HEK293 (cell line): Measurements from ENCODE around the gene GPR180.

Source experiments
- CTCF ChIA-PET: fragments of 350-600 bp; formaldehyde crosslinking; extraction: SDS; loops from one replicate; lab custom pipeline; 2021; ENCODE audit warnings: antibody characterized with exemption; lab: Yijun Ruan, JAX
- POLR2A ChIA-PET: fragments of 300-600 bp; formaldehyde crosslinking; extraction: SDS; loops from one replicate; lab custom pipeline; 2020; ENCODE audit warnings: antibody characterized with exemption, inconsistent platforms; lab: Yijun Ruan, JAX
- H3K27ac ChIP-seq: fragments of 200-500 bp; sonication (Bioruptor generic); 2 replicates; pipeline ENCODE4 v1.5.1; 2014; ENCODE audit warnings: low read depth, low read length, control low read depth, inconsistent platforms; ENCODE audit errors: extremely low read depth
- H3K36me3 ChIP-seq, 2 experiments: fragments of 200-500 bp in 1 of 2; sonication (Bioruptor generic) in 1 of 2; 1 replicate in 1 of 2; 2 replicates in 1 of 2; pipeline ENCODE4 v1.5.1; 2014 to 2017; ENCODE audit warnings: inconsistent platforms in 2 of 2, low read length in 2 of 2; ENCODE audit not compliant: control insufficient read depth in 2 of 2, insufficient read depth in 1 of 2
- H3K4me1 ChIP-seq: fragments of 200-500 bp; sonication (Bioruptor generic); 2 replicates; pipeline ENCODE4 v1.5.1; 2014; ENCODE audit warnings: mild to moderate bottlenecking, low read length, inconsistent platforms; ENCODE audit not compliant: control insufficient read depth, insufficient read depth
- H3K4me3 ChIP-seq: 2 replicates; pipeline ENCODE4 v1.5.1; 2011; ENCODE audit warnings: low read depth, mild to moderate bottlenecking, control low read depth, low read length, moderate library complexity
- H3K9me3 ChIP-seq: fragments of 200-500 bp; sonication (Bioruptor generic); 2 replicates; pipeline ENCODE4 v1.5.1; 2014; ENCODE audit warnings: low read depth, low read length, inconsistent platforms; ENCODE audit not compliant: control insufficient read depth, insufficient read depth
- MEIS1 ChIP-seq: sonication (generic); formaldehyde crosslinking; IDR thresholded peaks from 2 replicates; pipeline ENCODE4 v1.8.1; 2022; ENCODE audit warnings: missing genetic modification reagents, mild to moderate bottlenecking, borderline replicate concordance
- MYNN ChIP-seq: fragments of 450-650 bp; formaldehyde crosslinking; IDR thresholded peaks from 2 replicates; pipeline ENCODE4 v1.5.1; 2016; ENCODE audit warnings: missing biosample characterization, missing genetic modification characterization, borderline replicate concordance
- WT1 ChIP-seq: fragments of 450-650 bp; formaldehyde crosslinking; IDR thresholded peaks from 2 replicates; pipeline ENCODE4 v1.5.1; 2016; ENCODE audit warnings: missing biosample characterization, missing genetic modification characterization
- ZBTB20 ChIP-seq: fragments of 450-650 bp; formaldehyde crosslinking; IDR thresholded peaks from 2 replicates; pipeline ENCODE4 v1.5.1; 2016; ENCODE audit warnings: missing biosample characterization, missing genetic modification characterization
- ZBTB21 ChIP-seq: fragments of 450-650 bp; formaldehyde crosslinking; IDR thresholded peaks from 2 replicates; pipeline ENCODE4 v1.5.1; 2017; ENCODE audit warnings: missing biosample characterization, missing genetic modification characterization
- ZBTB49 ChIP-seq: fragments of 450-650 bp; formaldehyde crosslinking; IDR thresholded peaks from 2 replicates; pipeline ENCODE4 v1.5.1; 2016; ENCODE audit warnings: missing biosample characterization, missing genetic modification characterization, low read depth
- ZNF175 ChIP-seq: fragments of 450-650 bp; formaldehyde crosslinking; IDR thresholded peaks from 2 replicates; pipeline ENCODE4 v1.5.1; 2016; ENCODE audit warnings: missing biosample characterization, missing genetic modification characterization
- ZNF211 ChIP-seq: fragments of 450-650 bp; formaldehyde crosslinking; IDR thresholded peaks from 2 replicates; pipeline ENCODE4 v1.5.1; 2016; ENCODE audit warnings: low read depth, missing biosample characterization, missing genetic modification characterization
- ZNF24 ChIP-seq: fragments of 450-650 bp; formaldehyde crosslinking; IDR thresholded peaks from 2 replicates; pipeline ENCODE4 v1.5.1; 2016; ENCODE audit warnings: missing biosample characterization, missing genetic modification characterization
- ZNF248 ChIP-seq: fragments of 450-650 bp; formaldehyde crosslinking; IDR thresholded peaks from 2 replicates; pipeline ENCODE4 v1.5.1; 2017; ENCODE audit warnings: missing biosample characterization, missing genetic modification characterization
- ZNF274 ChIP-seq, 2 experiments: fragments of 200-500 bp in 1 of 2; fragments of 450-650 bp in 1 of 2; sonication (Bioruptor generic) in 1 of 2; formaldehyde crosslinking in 1 of 2; IDR thresholded peaks; 2 replicates each; pipeline versions ENCODE4 v1.5.1 to v1.6.1; 2014 to 2016; ENCODE audit warnings: borderline replicate concordance in 1 of 2, inconsistent platforms in 1 of 2, low read length in 1 of 2, missing biosample characterization in 1 of 2, missing genetic modification characterization in 1 of 2
- ZNF280C ChIP-seq: fragments of 450-650 bp; formaldehyde crosslinking; IDR thresholded peaks from 2 replicates; pipeline ENCODE4 v1.5.1; 2016; ENCODE audit warnings: missing biosample characterization, missing genetic modification characterization
- ZNF341 ChIP-seq: fragments of 450-650 bp; formaldehyde crosslinking; IDR thresholded peaks from 2 replicates; pipeline ENCODE4; 2016; ENCODE audit warnings: low read depth, missing biosample characterization, missing genetic modification characterization
- ZNF529 ChIP-seq: fragments of 450-650 bp; formaldehyde crosslinking; IDR thresholded peaks from 2 replicates; pipeline ENCODE4 v1.5.1; 2017; ENCODE audit warnings: missing genetic modification characterization, missing biosample characterization; ENCODE audit not compliant: insufficient replicate concordance
- ZNF555 ChIP-seq: fragments of 450-650 bp; formaldehyde crosslinking; conservative IDR thresholded peaks from 2 replicates; pipeline ENCODE4 v1.5.1; 2017; ENCODE audit warnings: missing biosample characterization, mild to moderate bottlenecking, missing genetic modification characterization, inconsistent platforms
- ZNF701 ChIP-seq: fragments of 450-650 bp; formaldehyde crosslinking; IDR thresholded peaks from 2 replicates; pipeline ENCODE4 v1.5.1; 2016; ENCODE audit warnings: missing biosample characterization, missing genetic modification characterization
- ZNF704 ChIP-seq: fragments of 450-650 bp; formaldehyde crosslinking; IDR thresholded peaks from 2 replicates; pipeline ENCODE4 v1.5.1; 2016; ENCODE audit warnings: missing biosample characterization, missing genetic modification characterization
- ZNF76 ChIP-seq: fragments of 450-650 bp; formaldehyde crosslinking; IDR thresholded peaks from 2 replicates; pipeline ENCODE4; 2016; ENCODE audit warnings: low read depth, missing biosample characterization, missing genetic modification characterization, borderline replicate concordance
- ZSCAN30 ChIP-seq: fragments of 450-650 bp; IDR thresholded peaks from 2 replicates; pipeline ENCODE4 v1.5.1; 2018; ENCODE audit warnings: missing biosample characterization, mild to moderate bottlenecking, missing genetic modification characterization, moderate library complexity
- TF ChIP-seq, protein P1 (sequence below): fragments of 450-650 bp; formaldehyde crosslinking; IDR thresholded peaks from 2 replicates; pipeline ENCODE4 v1.5.1; 2016; ENCODE audit warnings: missing biosample characterization, missing genetic modification characterization
- TF ChIP-seq, protein P2 (sequence below): fragments of 450-650 bp; formaldehyde crosslinking; IDR thresholded peaks from 2 replicates; pipeline ENCODE4 v1.5.1; 2016; ENCODE audit warnings: missing biosample characterization, missing genetic modification characterization

Gene GPR180

DNA sequence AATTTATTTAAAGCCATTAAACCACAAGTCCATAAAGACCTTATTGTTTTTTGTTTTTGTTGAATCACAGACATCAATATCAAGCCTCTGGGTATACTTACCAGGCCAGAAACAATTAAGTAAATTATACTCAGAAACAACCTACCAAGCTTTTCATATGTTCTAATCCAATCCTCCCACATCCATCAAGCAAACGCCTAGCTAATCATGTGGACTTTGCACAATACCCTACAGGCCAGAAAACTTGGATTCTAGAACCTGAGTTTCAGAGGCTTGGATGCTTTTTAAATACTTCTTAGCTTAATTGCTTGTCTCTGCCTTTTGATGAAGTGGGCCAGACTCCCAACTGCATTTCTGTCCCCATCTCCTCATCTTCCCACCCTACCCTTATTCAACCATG is 45.6 kb upstream of the GPR180 start:
- POLR2A ChIA-PET, result interaction anchor here (1.0 kb wide), 1 partner anchor 40 kb away, joined by 7 read pairs; the partner anchor contains the start of gene TGDS
- no peak for TF ChIP-seq ZNF76 (tag by site-specific recombination)
- TF ChIP-seq ZNF248, result no peak
- no peak for TF ChIP-seq ZBTB49
- no peak for TF ChIP-seq ZNF341
- H3K4me1 ChIP-seq, result no peaks in the 10 kb centered on the region
- CTCF ChIA-PET, result interaction anchor here (0.6 kb wide), 1 partner anchor 80 kb away, joined by 3 read pairs; no protein-coding TSS in a partner anchor
- no peaks in the 10 kb centered on the region for H3K9me3 ChIP-seq
- no peak overlapping the region for H3K4me3 ChIP-seq
- H3K36me3 ChIP-seq, result no peaks in the 10 kb centered on the region
- H3K27ac ChIP-seq, result no peak overlapping the region

GRCh38 chr13:94556621-94557020 is 45.0 kb upstream of the GPR180 start:
- H3K27ac ChIP-seq, result no peak overlapping the region
- H3K36me3 ChIP-seq, result no peaks in the 10 kb centered on the region
- ChIA-PET CTCF (interaction anchor here (0.6 kb wide), 1 partner anchor 29 kb away, joined by 6 read pairs; no protein-coding TSS in a partner anchor), POLR2A (interaction anchor here (1.0 kb wide), 1 partner anchor 40 kb away, joined by 7 read pairs; the partner anchor contains the start of gene TGDS)
- H3K4me1 ChIP-seq, result no peaks in the 10 kb centered on the region
- H3K9me3 ChIP-seq, result no peaks in the 10 kb centered on the region
- TF ChIP-seq ZBTB21 (tag by site-specific recombination) (no peak), ZNF701 (tag by site-specific recombination) (no peak), MEIS1 (CRISPR knock-in tag) (no peak), ZSCAN30 (no peak), ZNF175 (tag by site-specific recombination) (no peak), WT1 (no peak), ZNF274 (IDR thresholded peaks at IDR 0.05; ENCODE audit: low read length) (no peak), ZNF274 (tag by site-specific recombination; IDR thresholded peaks at IDR 0.05; ENCODE audit: borderline replicate concordance) (no peak), ZNF248 (no peak)
- TF ChIP-seq, protein P1, sequence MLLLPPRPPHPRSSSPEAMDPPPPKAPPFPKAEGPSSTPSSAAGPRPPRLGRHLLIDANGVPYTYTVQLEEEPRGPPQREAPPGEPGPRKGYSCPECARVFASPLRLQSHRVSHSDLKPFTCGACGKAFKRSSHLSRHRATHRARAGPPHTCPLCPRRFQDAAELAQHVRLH, result no peak
- TF ChIP-seq, all 188 proteins: peak for 0
- no peak overlapping the region for H3K4me3 ChIP-seq

GRCh38 chr13:94557684-94558235 is 43.9 kb upstream of the GPR180 start:
- Histone ChIP-seq H3K4me1 (no peaks in the 10 kb centered on the region), H3K9me3 (no peaks in the 10 kb centered on the region), H3K27ac (no peak overlapping the region), H3K36me3 (peaks cover 0 to under 1% of the 10 kb centered on the region in 2 experiments; a peak in 1 of 3 replicates), H3K4me3 (no peak overlapping the region)
- CTCF ChIA-PET, result no interaction called here
- POLR2A ChIA-PET, result no interaction called here
- TF ChIP-seq ZNF211 (tag by site-specific recombination) (no peak), ZNF280C (no peak), ZNF704 (no peak), ZNF555 (no peak), ZBTB20 (tag by site-specific recombination) (no peak), ZNF529 (tag by site-specific recombination) (no peak), MYNN (tag by site-specific recombination) (no peak), ZNF24 (tag by site-specific recombination) (no peak)
- TF ChIP-seq, protein P2, sequence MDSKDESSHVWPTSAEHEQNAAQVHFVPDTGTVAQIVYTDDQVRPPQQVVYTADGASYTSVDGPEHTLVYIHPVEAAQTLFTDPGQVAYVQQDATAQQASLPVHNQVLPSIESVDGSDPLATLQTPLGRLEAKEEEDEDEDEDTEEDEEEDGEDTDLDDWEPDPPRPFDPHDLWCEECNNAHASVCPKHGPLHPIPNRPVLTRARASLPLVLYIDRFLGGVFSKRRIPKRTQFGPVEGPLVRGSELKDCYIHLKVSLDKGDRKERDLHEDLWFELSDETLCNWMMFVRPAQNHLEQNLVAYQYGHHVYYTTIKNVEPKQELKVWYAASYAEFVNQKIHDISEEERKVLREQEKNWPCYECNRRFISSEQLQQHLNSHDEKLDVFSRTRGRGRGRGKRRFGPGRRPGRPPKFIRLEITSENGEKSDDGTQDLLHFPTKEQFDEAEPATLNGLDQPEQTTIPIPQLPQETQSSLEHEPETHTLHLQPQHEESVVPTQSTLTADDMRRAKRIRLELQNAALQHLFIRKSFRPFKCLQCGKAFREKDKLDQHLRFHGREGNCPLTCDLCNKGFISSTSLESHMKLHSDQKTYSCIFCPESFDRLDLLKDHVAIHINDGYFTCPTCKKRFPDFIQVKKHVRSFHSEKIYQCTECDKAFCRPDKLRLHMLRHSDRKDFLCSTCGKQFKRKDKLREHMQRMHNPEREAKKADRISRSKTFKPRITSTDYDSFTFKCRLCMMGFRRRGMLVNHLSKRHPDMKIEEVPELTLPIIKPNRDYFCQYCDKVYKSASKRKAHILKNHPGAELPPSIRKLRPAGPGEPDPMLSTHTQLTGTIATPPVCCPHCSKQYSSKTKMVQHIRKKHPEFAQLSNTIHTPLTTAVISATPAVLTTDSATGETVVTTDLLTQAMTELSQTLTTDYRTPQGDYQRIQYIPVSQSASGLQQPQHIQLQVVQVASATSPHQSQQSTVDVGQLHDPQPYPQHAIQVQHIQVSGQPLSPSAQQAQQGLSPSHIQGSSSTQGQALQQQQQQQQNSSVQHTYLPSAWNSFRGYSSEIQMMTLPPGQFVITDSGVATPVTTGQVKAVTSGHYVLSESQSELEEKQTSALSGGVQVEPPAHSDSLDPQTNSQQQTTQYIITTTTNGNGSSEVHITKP (tag by site-specific recombination), result no peak
